Tibial nerve (tissue), 4 donors: ENCODE data around the gene RGS6.

Experiments
- EP300 ChIP-seq, 2 donors: sonication (generic); formaldehyde crosslinking; IDR thresholded peaks; one replicate each; pipeline ENCODE4 v1.6.1; 2017; ENCODE audit warnings: antibody characterized with exemption in 2 of 2, mild to moderate bottlenecking in 1 of 2
- TF ChIP-seq, protein P1 (sequence below), 5 experiments: fragments of 200-600 bp in 3 of 5; fragments of 450-650 bp in 2 of 5; sonication (generic) in 3 of 5; IDR thresholded peaks; one replicate each; pipeline ENCODE4 v1.5.1; 2016 to 2019; ENCODE audit warnings: antibody characterized with exemption in 5 of 5, mild to moderate bottlenecking in 3 of 5, moderate library complexity in 2 of 5

DNA sequence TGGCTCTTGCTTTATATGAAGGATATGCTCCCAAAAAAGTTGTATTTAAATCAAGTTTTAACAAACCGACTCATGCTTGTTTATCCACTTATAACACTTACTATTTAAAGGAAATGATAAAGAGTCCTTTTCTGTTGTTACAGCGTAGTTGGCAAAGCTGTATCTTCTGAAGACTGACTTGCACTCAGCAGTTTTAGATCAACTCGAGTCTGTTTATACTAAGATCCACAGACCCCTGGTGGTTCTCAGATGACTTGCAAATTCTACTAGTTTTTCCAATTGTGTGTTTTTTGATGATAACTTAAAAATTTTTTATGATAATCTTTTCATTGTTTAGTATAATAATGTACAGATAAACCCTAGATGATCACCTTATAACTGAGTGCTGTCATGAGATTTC, 475.8 kb downstream of the RGS6 start:
- TF ChIP-seq, protein P1, sequence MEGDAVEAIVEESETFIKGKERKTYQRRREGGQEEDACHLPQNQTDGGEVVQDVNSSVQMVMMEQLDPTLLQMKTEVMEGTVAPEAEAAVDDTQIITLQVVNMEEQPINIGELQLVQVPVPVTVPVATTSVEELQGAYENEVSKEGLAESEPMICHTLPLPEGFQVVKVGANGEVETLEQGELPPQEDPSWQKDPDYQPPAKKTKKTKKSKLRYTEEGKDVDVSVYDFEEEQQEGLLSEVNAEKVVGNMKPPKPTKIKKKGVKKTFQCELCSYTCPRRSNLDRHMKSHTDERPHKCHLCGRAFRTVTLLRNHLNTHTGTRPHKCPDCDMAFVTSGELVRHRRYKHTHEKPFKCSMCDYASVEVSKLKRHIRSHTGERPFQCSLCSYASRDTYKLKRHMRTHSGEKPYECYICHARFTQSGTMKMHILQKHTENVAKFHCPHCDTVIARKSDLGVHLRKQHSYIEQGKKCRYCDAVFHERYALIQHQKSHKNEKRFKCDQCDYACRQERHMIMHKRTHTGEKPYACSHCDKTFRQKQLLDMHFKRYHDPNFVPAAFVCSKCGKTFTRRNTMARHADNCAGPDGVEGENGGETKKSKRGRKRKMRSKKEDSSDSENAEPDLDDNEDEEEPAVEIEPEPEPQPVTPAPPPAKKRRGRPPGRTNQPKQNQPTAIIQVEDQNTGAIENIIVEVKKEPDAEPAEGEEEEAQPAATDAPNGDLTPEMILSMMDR (IDR thresholded peaks at IDR 0.05): no peak
- no peak for TF ChIP-seq EP300 (IDR thresholded peaks at IDR 0.05)
